Mucosa of rectum (tissue), 2 donors: ENCODE data around the gene PCDH15.

Source experiments
- H3K27ac ChIP-seq, 2 donors: one replicate each; pipeline ENCODE4 v1.7.0; 2013; ENCODE audit warnings: inconsistent platforms in 2 of 2, low read depth in 2 of 2, low read length in 2 of 2
- H3K27me3 ChIP-seq, 2 donors: one replicate each; pipeline ENCODE4 v1.7.0; 2013; ENCODE audit warnings: low read length in 2 of 2; ENCODE audit not compliant: control insufficient read depth in 2 of 2, insufficient read depth in 2 of 2
- H3K36me3 ChIP-seq, 2 donors: one replicate each; pipeline ENCODE4 v1.7.0; 2013; ENCODE audit warnings: low read length in 2 of 2; ENCODE audit not compliant: control insufficient read depth in 2 of 2, insufficient read depth in 2 of 2
- H3K4me1 ChIP-seq, 2 donors: one replicate each; pipeline ENCODE4 v1.7.0; 2013; ENCODE audit warnings: low read length in 2 of 2, mild to moderate bottlenecking in 1 of 2; ENCODE audit not compliant: control insufficient read depth in 2 of 2, insufficient read depth in 2 of 2
- H3K4me3 ChIP-seq, 2 donors: one replicate each; pipeline ENCODE4 v1.7.0; 2013; ENCODE audit warnings: low read length in 2 of 2
- H3K9ac ChIP-seq, 2 donors: one replicate each; pipeline ENCODE4 v1.7.0; 2013; ENCODE audit warnings: low read length in 2 of 2, low read depth in 1 of 2, mild to moderate bottlenecking in 1 of 2
- H3K9me3 ChIP-seq, 2 donors: one replicate each; pipeline ENCODE4 v1.7.0; 2013; ENCODE audit warnings: low read length in 2 of 2; ENCODE audit not compliant: control insufficient read depth in 2 of 2
- donor health status: healthy.
- donor health status: Normal muscosa, but diverticular disease.

Gene PCDH15

GRCh38 chr10:53990799-53991238, 810.2 kb downstream of the PCDH15 start:
- Histone ChIP-seq H3K36me3 (no peaks in the 10 kb centered on the region), H3K9me3 (no peaks in the 10 kb centered on the region), H3K9ac (no peak overlapping the region), H3K4me1 (no peaks in the 10 kb centered on the region), H3K27ac (no peak overlapping the region), H3K27me3 (no peaks in the 10 kb centered on the region), H3K4me3 (no peak overlapping the region)

- Histone ChIP-seq H3K36me3 (no peaks in the 10 kb centered on the region), H3K9ac (no peak overlapping the region), H3K4me3 (no peak overlapping the region), H3K4me1 (no peaks in the 10 kb centered on the region), H3K27me3 (no peaks in the 10 kb centered on the region), H3K27ac (no peak overlapping the region), H3K9me3 (no peaks in the 10 kb centered on the region)
Measured at GRCh38 chr10:53983431-53983830, 817.6 kb downstream of the PCDH15 start.

- Histone ChIP-seq H3K4me1 (no peaks in the 10 kb centered on the region), H3K9ac (no peak overlapping the region), H3K27me3 (no peaks in the 10 kb centered on the region), H3K27ac (no peak overlapping the region), H3K9me3 (no peaks in the 10 kb centered on the region), H3K4me3 (no peak overlapping the region), H3K36me3 (no peaks in the 10 kb centered on the region)
Measured at GRCh38 chr10:53980210-53980609, 820.8 kb downstream of the PCDH15 start.

GRCh38 chr10:53978301-53978700, 822.7 kb downstream of the PCDH15 start:
- Histone ChIP-seq H3K9ac (no peak overlapping the region), H3K27ac (no peak overlapping the region), H3K27me3 (no peaks in the 10 kb centered on the region), H3K4me3 (no peak overlapping the region), H3K9me3 (no peaks in the 10 kb centered on the region), H3K4me1 (no peaks in the 10 kb centered on the region), H3K36me3 (no peaks in the 10 kb centered on the region)

GRCh38 chr10:53977267-53977666, 823.8 kb downstream of the PCDH15 start:
- Histone ChIP-seq H3K36me3 (no peaks in the 10 kb centered on the region), H3K4me3 (no peak overlapping the region), H3K4me1 (no peaks in the 10 kb centered on the region), H3K27me3 (no peaks in the 10 kb centered on the region), H3K27ac (no peak overlapping the region), H3K9me3 (no peaks in the 10 kb centered on the region), H3K9ac (no peak overlapping the region)

GRCh38 chr10:53957401-53957800, 843.6 kb downstream of the PCDH15 start:
- H3K9ac ChIP-seq: no peak overlapping the region
- H3K9me3 ChIP-seq: no peaks in the 10 kb centered on the region
- no peaks in the 10 kb centered on the region for H3K27me3 ChIP-seq
- H3K4me3 ChIP-seq: no peak overlapping the region
- H3K4me1 ChIP-seq: no peaks in the 10 kb centered on the region
- H3K36me3 ChIP-seq: no peaks in the 10 kb centered on the region
- no peak overlapping the region for H3K27ac ChIP-seq

- H3K4me1 ChIP-seq: no peaks in the 10 kb centered on the region
- H3K27ac ChIP-seq: no peak overlapping the region
- no peaks in the 10 kb centered on the region for H3K9me3 ChIP-seq
- no peaks in the 10 kb centered on the region for H3K27me3 ChIP-seq
- H3K36me3 ChIP-seq: no peaks in the 10 kb centered on the region
- H3K4me3 ChIP-seq: no peak overlapping the region
- H3K9ac ChIP-seq: no peak overlapping the region
Measured at GRCh38 chr10:53955091-53955490, 845.9 kb downstream of the PCDH15 start.

- H3K4me3 ChIP-seq: no peak overlapping the region
- no peak overlapping the region for H3K27ac ChIP-seq
- no peaks in the 10 kb centered on the region for H3K9me3 ChIP-seq
- H3K4me1 ChIP-seq: no peaks in the 10 kb centered on the region
- no peaks in the 10 kb centered on the region for H3K27me3 ChIP-seq
- H3K9ac ChIP-seq: no peak overlapping the region
- no peaks in the 10 kb centered on the region for H3K36me3 ChIP-seq
Measured at GRCh38 chr10:53952698-53953630, 848.1 kb downstream of the PCDH15 start.

GRCh38 chr10:53939654-53940053, 861.4 kb downstream of the PCDH15 start:
- Histone ChIP-seq H3K27ac (no peak overlapping the region), H3K36me3 (no peaks in the 10 kb centered on the region), H3K27me3 (no peaks in the 10 kb centered on the region), H3K9ac (no peak overlapping the region), H3K4me3 (no peak overlapping the region), H3K4me1 (no peaks in the 10 kb centered on the region), H3K9me3 (no peaks in the 10 kb centered on the region)

GRCh38 chr10:53930648-53931047, 870.4 kb downstream of the PCDH15 start:
- H3K27me3 ChIP-seq: no peaks in the 10 kb centered on the region
- no peak overlapping the region for H3K4me3 ChIP-seq
- no peaks in the 10 kb centered on the region for H3K36me3 ChIP-seq
- no peak overlapping the region for H3K9ac ChIP-seq
- H3K9me3 ChIP-seq: no peaks in the 10 kb centered on the region
- H3K4me1 ChIP-seq: no peaks in the 10 kb centered on the region
- H3K27ac ChIP-seq: no peak overlapping the region
